Lower leg skin (tissue), 4 donors: ENCODE data around the gene ZNF672. TPM values are rescaled to one million over a fixed set of nuclear protein-coding genes. Genes with fewer than 3 reads are reported as not detected.
A peak's percentile ranks its signal among the peaks of the same experiment; 100 is the strongest.
"Not testable (repeated sequence)": the region's sequence is repeated elsewhere in the genome, so short reads cannot be mapped to it uniquely, and the experiment has no call there.

ENCODE experiments used
- DNase-seq, 2 donors: peaks; one replicate each; pipeline ENCODE4 v3.0.0-alpha.2; 2019; ENCODE audit warnings: low spot score in 2 of 2
- H3K4me3 ChIP-seq: fragments of 200-600 bp; sonication (generic); 2 replicates; pipeline ENCODE4 v1.5.1; 2017; ENCODE audit warnings: mild to moderate bottlenecking, low read depth; ENCODE audit not compliant: poor library complexity, severe bottlenecking
- CTCF ChIP-seq, 3 donors: fragments of 450-650 bp; IDR thresholded peaks; one replicate each; pipeline ENCODE4 v1.5.1; 2016; ENCODE audit warnings: antibody characterized with exemption in 3 of 3, mild to moderate bottlenecking in 3 of 3, moderate library complexity in 2 of 3
- POLR2A ChIP-seq, 2 donors: fragments of 450-650 bp; IDR thresholded peaks; one replicate each; pipeline ENCODE4 v1.6.1; 2016 to 2017; ENCODE audit warnings: antibody characterized with exemption in 2 of 2, mild to moderate bottlenecking in 1 of 2, moderate library complexity in 1 of 2
- WGBS, 2 donors: methylation state at CpG; one replicate each; pipeline ENCODE4 v1.1.5; 2018; 5-methylcytosine and 5-hydroxymethylcytosine counted together
- intact Hi-C: fragments of 100-400 bp; cut with DNase I; formaldehyde crosslinking; loops from one replicate; pipeline ENCODE4 v1.15.0; 2023; ENCODE audit warnings: low total_unique reads
- total RNA-seq, 4 donors: library from RNA; depleted of rRNA; stranded (reverse); fragments of >200 nt; gene quantifications; one replicate each; pipeline ENCODE4 v1.1.0, GENCODE V29; 2016

The ZNF672 gene
- total RNA-seq, 4 donors from 2014 or later: 34.7 to 50.4 (median 42.6) TPM

- no peak for DNase-seq
- H3K4me3 ChIP-seq: no peak overlapping the region
- 98% methylated on average over 3 of the region's 3 CpGs for WGBS, 2 donors
- intact Hi-C loops: no loop called here
- TF ChIP-seq CTCF (IDR thresholded peaks at IDR 0.05): no peak
- no peak for TF ChIP-seq POLR2A (IDR thresholded peaks at IDR 0.05)
Measured at GRCh38 chr1:248871837-248872401, 33.9 kb downstream of the ZNF672 start.

- WGBS, 2 donors: 1 to 2% methylated on average over 31 of the region's 31 CpGs
- peak overlapping the region; percentile 62 for H3K4me3 ChIP-seq
- TF ChIP-seq POLR2A (IDR thresholded peaks at IDR 0.05) (no peak), CTCF (IDR thresholded peaks at IDR 0.05) (no peak)
- DNase-seq: peak; percentile 46 to 94
- intact Hi-C loops: no loop called here
Measured at GRCh38 chr1:248872752-248873408, 34.9 kb downstream of the ZNF672 start.

GRCh38 chr1:248873409-248873992 is 35.5 kb downstream of the ZNF672 start:
- 0% methylated on average over 22 to 32 of the region's 41 CpGs for WGBS, 2 donors
- H3K4me3 ChIP-seq: peak overlapping the region; percentile 62
- intact Hi-C loops: no loop called here
- TF ChIP-seq CTCF (IDR thresholded peaks at IDR 0.05) (no peak), POLR2A (IDR thresholded peaks at IDR 0.05) (no peak)
- peak; percentile 95 to 99 for DNase-seq

GRCh38 chr1:248873993-248874533 is 36.0 kb downstream of the ZNF672 start:
- TF ChIP-seq POLR2A (IDR thresholded peaks at IDR 0.05): no peak
- no peak for TF ChIP-seq CTCF (IDR thresholded peaks at IDR 0.05)
- peak; percentile 72 to 97 for DNase-seq
- intact Hi-C loops: no loop called here
- 2 to 3% methylated on average over 23 of the region's 23 CpGs for WGBS, 2 donors
- peak overlapping the region; percentile 5 for H3K4me3 ChIP-seq

- DNase-seq: no peak
- H3K4me3 ChIP-seq: no peak overlapping the region
- TF ChIP-seq CTCF (IDR thresholded peaks at IDR 0.05) (no peak), POLR2A (IDR thresholded peaks at IDR 0.05) (no peak)
- intact Hi-C loops: no loop called here
- 41 to 48% methylated on average over 1 of the region's 1 CpG for WGBS, 2 donors
Measured at GRCh38 chr1:248881261-248881660, 43.2 kb downstream of the ZNF672 start.

GRCh38 chr1:248882427-248882826 is 44.4 kb downstream of the ZNF672 start:
- H3K4me3 ChIP-seq, intact Hi-C loops, DNase-seq: not testable (repeated sequence)
- WGBS, 2 donors: 69 to 72% methylated on average over 7 of the region's 7 CpGs
